ENCODE measurements around the gene TEX48.

TEX48 gene

GRCh38 chr9:114680259-114681001 is 1.6 kb downstream of the TEX48 start:
- Histone ChIP-seq H3K4me1 (ENCODE audit: insufficient read depth, low read length) (no peaks in the 10 kb centered on the region), H3K4me3 (ENCODE audit: low read length) (no peak overlapping the region), H3K27ac (ENCODE audit: low read depth, low read length) (no peak overlapping the region), H3K9me3 (ENCODE audit: insufficient read depth, low read depth, low read length) (no peaks in the 10 kb centered on the region), H3K27me3 (ENCODE audit: insufficient read depth, low read length) (no peaks in the 10 kb centered on the region), H3K9ac (ENCODE audit: low read depth, low read length) (no peak overlapping the region), H3K36me3 (ENCODE audit: insufficient read depth, low read length) (no peaks in the 10 kb centered on the region)
- WGBS: 88% methylated on average over 8 of the region's 8 CpGs

GRCh38 chr9:114678795-114679194 is 3.2 kb downstream of the TEX48 start:
- no peak overlapping the region for H3K4me3 ChIP-seq (ENCODE audit: low read length)
- H3K9ac ChIP-seq (ENCODE audit: low read depth, low read length): no peak overlapping the region
- H3K27me3 ChIP-seq (ENCODE audit: insufficient read depth, low read length): no peaks in the 10 kb centered on the region
- no peaks in the 10 kb centered on the region for H3K36me3 ChIP-seq (ENCODE audit: insufficient read depth, low read length)
- H3K27ac ChIP-seq (ENCODE audit: low read depth, low read length): no peak overlapping the region
- H3K4me1 ChIP-seq (ENCODE audit: insufficient read depth, low read length): no peaks in the 10 kb centered on the region
- no peaks in the 10 kb centered on the region for H3K9me3 ChIP-seq (ENCODE audit: insufficient read depth, low read depth, low read length)

GRCh38 chr9:114678130-114678529 is 3.9 kb downstream of the TEX48 start:
- no peaks in the 10 kb centered on the region for H3K4me1 ChIP-seq (ENCODE audit: insufficient read depth, low read length)
- H3K27ac ChIP-seq (ENCODE audit: low read depth, low read length): no peak overlapping the region
- no peaks in the 10 kb centered on the region for H3K9me3 ChIP-seq (ENCODE audit: insufficient read depth, low read depth, low read length)
- 79% methylated on average over 2 of the region's 3 CpGs for WGBS
- H3K27me3 ChIP-seq (ENCODE audit: insufficient read depth, low read length): no peaks in the 10 kb centered on the region
- H3K36me3 ChIP-seq (ENCODE audit: insufficient read depth, low read length): no peaks in the 10 kb centered on the region
- no peak overlapping the region for H3K4me3 ChIP-seq (ENCODE audit: low read length)
- no peak overlapping the region for H3K9ac ChIP-seq (ENCODE audit: low read depth, low read length)

- no peak overlapping the region for H3K4me3 ChIP-seq (ENCODE audit: low read length)
Measured at GRCh38 chr9:114677418-114677817, 4.6 kb downstream of the TEX48 start.

DNA sequence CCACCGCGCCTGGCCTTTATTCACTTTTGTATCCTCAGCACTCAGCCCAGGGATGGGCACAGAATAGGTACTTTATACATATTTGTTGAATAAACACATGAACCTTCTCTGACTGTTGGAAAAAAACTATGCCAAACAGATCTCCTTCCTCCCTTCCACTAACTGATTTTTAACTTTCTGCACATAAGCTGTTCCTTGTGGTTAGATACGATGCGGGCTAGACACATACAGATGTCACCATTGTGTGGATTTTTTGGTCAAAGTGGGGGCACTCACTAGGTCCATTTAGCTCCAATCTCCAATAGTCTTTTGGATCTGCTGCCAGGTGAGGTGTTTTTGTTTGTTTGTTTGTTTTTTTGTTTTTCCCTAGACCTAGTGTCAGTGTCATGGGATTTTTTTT is 5.1 kb downstream of the TEX48 start:
- Histone ChIP-seq H3K4me1 (ENCODE audit: insufficient read depth, low read length) (no peaks in the 10 kb centered on the region), H3K36me3 (ENCODE audit: insufficient read depth, low read length) (no peaks in the 10 kb centered on the region), H3K4me3 (ENCODE audit: low read length) (no peak overlapping the region), H3K9ac (ENCODE audit: low read depth, low read length) (no peak overlapping the region), H3K9me3 (ENCODE audit: insufficient read depth, low read depth, low read length) (no peaks in the 10 kb centered on the region), H3K27me3 (ENCODE audit: insufficient read depth, low read length) (no peaks in the 10 kb centered on the region), H3K27ac (ENCODE audit: low read depth, low read length) (no peak overlapping the region)
- 100% methylated on average over 4 of the region's 4 CpGs for WGBS

More at GRCh38 chr9:114677418-114677817, 4.6 kb downstream of the TEX48 start:
- Histone ChIP-seq H3K27ac (ENCODE audit: low read depth, low read length) (no peak overlapping the region), H3K4me1 (ENCODE audit: insufficient read depth, low read length) (no peaks in the 10 kb centered on the region), H3K36me3 (ENCODE audit: insufficient read depth, low read length) (no peaks in the 10 kb centered on the region), H3K27me3 (ENCODE audit: insufficient read depth, low read length) (no peaks in the 10 kb centered on the region), H3K9ac (ENCODE audit: low read depth, low read length) (no peak overlapping the region), H3K9me3 (ENCODE audit: insufficient read depth, low read depth, low read length) (no peaks in the 10 kb centered on the region)
- WGBS: 83% methylated on average over 3 of the region's 3 CpGs

GRCh38 chr9:114674798-114675540 is 7.0 kb downstream of the TEX48 start:
- Histone ChIP-seq H3K9ac (ENCODE audit: low read depth, low read length) (no peak overlapping the region), H3K4me1 (ENCODE audit: insufficient read depth, low read length) (no peaks in the 10 kb centered on the region), H3K27me3 (ENCODE audit: insufficient read depth, low read length) (no peaks in the 10 kb centered on the region), H3K27ac (ENCODE audit: low read depth, low read length) (no peak overlapping the region), H3K4me3 (ENCODE audit: low read length) (no peak overlapping the region), H3K9me3 (ENCODE audit: insufficient read depth, low read depth, low read length) (no peaks in the 10 kb centered on the region), H3K36me3 (ENCODE audit: insufficient read depth, low read length) (no peaks in the 10 kb centered on the region)
- 84% methylated on average over 3 of the region's 3 CpGs for WGBS

GRCh38 chr9:114674076-114674797 is 7.8 kb downstream of the TEX48 start:
- no peaks in the 10 kb centered on the region for H3K4me1 ChIP-seq (ENCODE audit: insufficient read depth, low read length)
- no peaks in the 10 kb centered on the region for H3K27me3 ChIP-seq (ENCODE audit: insufficient read depth, low read length)
- 93% methylated on average over 2 of the region's 2 CpGs for WGBS
- no peaks in the 10 kb centered on the region for H3K9me3 ChIP-seq (ENCODE audit: insufficient read depth, low read depth, low read length)
- H3K36me3 ChIP-seq (ENCODE audit: insufficient read depth, low read length): no peaks in the 10 kb centered on the region
- no peak overlapping the region for H3K4me3 ChIP-seq (ENCODE audit: low read length)
- H3K27ac ChIP-seq (ENCODE audit: low read depth, low read length): no peak overlapping the region
- no peak overlapping the region for H3K9ac ChIP-seq (ENCODE audit: low read depth, low read length)

GRCh38 chr9:114671605-114672004 is 10.4 kb downstream of the TEX48 start:
- no peaks in the 10 kb centered on the region for H3K36me3 ChIP-seq (ENCODE audit: insufficient read depth, low read length)
- no peaks in the 10 kb centered on the region for H3K4me1 ChIP-seq (ENCODE audit: insufficient read depth, low read length)
- 88% methylated on average over 1 of the region's 1 CpG for WGBS
- no peak overlapping the region for H3K4me3 ChIP-seq (ENCODE audit: low read length)
- no peaks in the 10 kb centered on the region for H3K9me3 ChIP-seq (ENCODE audit: insufficient read depth, low read depth, low read length)
- H3K27ac ChIP-seq (ENCODE audit: low read depth, low read length): no peak overlapping the region
- no peak overlapping the region for H3K9ac ChIP-seq (ENCODE audit: low read depth, low read length)
- no peaks in the 10 kb centered on the region for H3K27me3 ChIP-seq (ENCODE audit: insufficient read depth, low read length)

- H3K27me3 ChIP-seq (ENCODE audit: insufficient read depth, low read length): no peaks in the 10 kb centered on the region
- H3K4me1 ChIP-seq (ENCODE audit: insufficient read depth, low read length): no peaks in the 10 kb centered on the region
- H3K36me3 ChIP-seq (ENCODE audit: insufficient read depth, low read length): no peaks in the 10 kb centered on the region
- no peaks in the 10 kb centered on the region for H3K9me3 ChIP-seq (ENCODE audit: insufficient read depth, low read depth, low read length)
- H3K4me3 ChIP-seq (ENCODE audit: low read length): no peak overlapping the region
- H3K9ac ChIP-seq (ENCODE audit: low read depth, low read length): no peak overlapping the region
- H3K27ac ChIP-seq (ENCODE audit: low read depth, low read length): no peak overlapping the region
Measured at GRCh38 chr9:114669961-114670360, 12.0 kb downstream of the TEX48 start.

- WGBS: 87% methylated on average over 6 of the region's 6 CpGs
- H3K27ac ChIP-seq (ENCODE audit: low read depth, low read length): no peak overlapping the region
- no peak overlapping the region for H3K4me3 ChIP-seq (ENCODE audit: low read length)
- no peaks in the 10 kb centered on the region for H3K9me3 ChIP-seq (ENCODE audit: insufficient read depth, low read depth, low read length)
- no peaks in the 10 kb centered on the region for H3K27me3 ChIP-seq (ENCODE audit: insufficient read depth, low read length)
- H3K4me1 ChIP-seq (ENCODE audit: insufficient read depth, low read length): no peaks in the 10 kb centered on the region
- no peak overlapping the region for H3K9ac ChIP-seq (ENCODE audit: low read depth, low read length)
- no peaks in the 10 kb centered on the region for H3K36me3 ChIP-seq (ENCODE audit: insufficient read depth, low read length)
Measured at GRCh38 chr9:114668146-114668545, 13.8 kb downstream of the TEX48 start.

GRCh38 chr9:114666851-114667250 is 15.1 kb downstream of the TEX48 start:
- Histone ChIP-seq H3K27ac (ENCODE audit: low read depth, low read length) (no peak overlapping the region), H3K9me3 (ENCODE audit: insufficient read depth, low read depth, low read length) (no peaks in the 10 kb centered on the region), H3K9ac (ENCODE audit: low read depth, low read length) (no peak overlapping the region), H3K36me3 (ENCODE audit: insufficient read depth, low read length) (no peaks in the 10 kb centered on the region), H3K4me1 (ENCODE audit: insufficient read depth, low read length) (peaks cover 4% of the 10 kb centered on the region; the same call in 1 of the 2 replicates), H3K4me3 (ENCODE audit: low read length) (no peak overlapping the region), H3K27me3 (ENCODE audit: insufficient read depth, low read length) (no peaks in the 10 kb centered on the region)
- WGBS: 47% methylated on average over 4 of the region's 4 CpGs
